Activated T-helper 2 cell treated with anti-CD3 and anti-CD28 coated beads, Interferon-gamma antibody, Interleukin-2, Interleukin-4, amounts not matched to agents 10 μg/mL and 5 μg/mL and 100 μg/mL, durations not matched to agents 14 hours and 24 hours and 36 hours (primary cell): ENCODE measurements around the gene DAPK3. TPM values are rescaled to one million over a fixed set of nuclear protein-coding genes. Genes with fewer than 3 reads are reported as not detected.
"Not testable (repeated sequence)": the region's sequence is repeated elsewhere in the genome, so short reads cannot be mapped to it uniquely, and the experiment has no call there.

Experiments used
- DNase-seq: peaks from one replicate; pipeline ENCODE4 v3.0.0; 2021; ENCODE audit warnings: low spot score
- H3K27ac Mint-ChIP-seq: one replicate; pipeline ENCODE4 v1.8.0; 2021; ENCODE audit warnings: mixed read lengths
- H3K27me3 Mint-ChIP-seq: one replicate; pipeline ENCODE4 v1.8.0; 2021; ENCODE audit warnings: low read depth, mixed read lengths
- H3K36me3 Mint-ChIP-seq: one replicate; pipeline ENCODE4 v1.8.0; 2021; ENCODE audit warnings: low read depth, mixed read lengths
- H3K4me1 Mint-ChIP-seq: one replicate; pipeline ENCODE4 v1.8.0; 2021; ENCODE audit warnings: low read depth, mixed read lengths
- H3K4me3 Mint-ChIP-seq: one replicate; pipeline ENCODE4 v1.8.0; 2021; ENCODE audit warnings: low read depth, mild to moderate bottlenecking, moderate library complexity, mixed read lengths
- H3K9me3 Mint-ChIP-seq: one replicate; pipeline ENCODE4 v1.8.0; 2021; ENCODE audit warnings: mixed read lengths
- intact Hi-C: fragments of 100-400 bp; cut with micrococcal nuclease; formaldehyde crosslinking; loops from one replicate; pipeline ENCODE4 v1.15.1; 2023
- total RNA-seq: library from RNA; stranded (reverse); gene quantifications from 2 replicates; pipeline ENCODE4 v1.2.3, GENCODE V29; 2022

Gene DAPK3
- total RNA-seq, 1 donor from 2014 or later, result 40.1 TPM

- intact Hi-C loops, H3K27me3 Mint-ChIP-seq, H3K4me3 Mint-ChIP-seq, H3K27ac Mint-ChIP-seq, H3K4me1 Mint-ChIP-seq, DNase-seq, H3K9me3 Mint-ChIP-seq, H3K36me3 Mint-ChIP-seq: not testable (repeated sequence)
Measured at GRCh38 chr19:3952755-3953276, 18.1 kb downstream of the DAPK3 start.

- intact Hi-C loops, result no loop called here
- Mint-ChIP-seq H3K4me1 (no peaks in the 10 kb centered on the region), H3K36me3 (no peaks in the 10 kb centered on the region), H3K27ac (no peak overlapping the region), H3K27me3 (no peaks in the 10 kb centered on the region), H3K9me3 (no peaks in the 10 kb centered on the region), H3K4me3 (no peak overlapping the region)
- DNase-seq, result no peak
Measured at GRCh38 chr19:3950871-3951861, 19.7 kb downstream of the DAPK3 start.

- Mint-ChIP-seq H3K27ac (no peak overlapping the region), H3K36me3 (no peaks in the 10 kb centered on the region), H3K27me3 (no peaks in the 10 kb centered on the region), H3K4me3 (no peak overlapping the region), H3K9me3 (no peaks in the 10 kb centered on the region), H3K4me1 (no peaks in the 10 kb centered on the region)
- no peak for DNase-seq
- intact Hi-C loops, result no loop called here
Measured at GRCh38 chr19:3949997-3950859, 20.7 kb downstream of the DAPK3 start.

GRCh38 chr19:3949294-3949693 is 21.6 kb downstream of the DAPK3 start:
- H3K27ac Mint-ChIP-seq, result no peak overlapping the region
- no peaks in the 10 kb centered on the region for H3K4me1 Mint-ChIP-seq
- intact Hi-C loops, result no loop called here
- no peaks in the 10 kb centered on the region for H3K9me3 Mint-ChIP-seq
- no peak for DNase-seq
- H3K36me3 Mint-ChIP-seq, result no peaks in the 10 kb centered on the region
- no peaks in the 10 kb centered on the region for H3K27me3 Mint-ChIP-seq
- H3K4me3 Mint-ChIP-seq, result no peak overlapping the region

- H3K27me3 Mint-ChIP-seq, H3K36me3 Mint-ChIP-seq, H3K27ac Mint-ChIP-seq, intact Hi-C loops, H3K9me3 Mint-ChIP-seq, H3K4me1 Mint-ChIP-seq, DNase-seq, H3K4me3 Mint-ChIP-seq: not testable (repeated sequence)
Measured at GRCh38 chr19:3947316-3947933, 23.5 kb downstream of the DAPK3 start.

- Mint-ChIP-seq H3K27ac (no peak overlapping the region), H3K36me3 (no peaks in the 10 kb centered on the region), H3K4me1 (peaks cover 1% of the 10 kb centered on the region), H3K27me3 (no peaks in the 10 kb centered on the region), H3K9me3 (no peaks in the 10 kb centered on the region), H3K4me3 (no peak overlapping the region)
- no peak for DNase-seq
- intact Hi-C loops, result no loop called here
Measured at GRCh38 chr19:3945838-3946237, 25.1 kb downstream of the DAPK3 start.

GRCh38 chr19:3944018-3944721 is 26.7 kb downstream of the DAPK3 start:
- Mint-ChIP-seq H3K9me3 (no peaks in the 10 kb centered on the region), H3K27ac (no peak overlapping the region), H3K36me3 (no peaks in the 10 kb centered on the region), H3K27me3 (no peaks in the 10 kb centered on the region), H3K4me3 (no peak overlapping the region), H3K4me1 (peaks cover 1% of the 10 kb centered on the region)
- DNase-seq, result no peak
- intact Hi-C loops, result no loop called here

- Mint-ChIP-seq H3K9me3 (no peaks in the 10 kb centered on the region), H3K27ac (no peak overlapping the region), H3K27me3 (no peaks in the 10 kb centered on the region), H3K4me3 (no peak overlapping the region), H3K4me1 (peaks cover 1% of the 10 kb centered on the region), H3K36me3 (no peaks in the 10 kb centered on the region)
- DNase-seq, result no peak
- intact Hi-C loops, result no loop called here
Measured at GRCh38 chr19:3942790-3943409, 28.0 kb downstream of the DAPK3 start.

- H3K4me1 Mint-ChIP-seq, H3K36me3 Mint-ChIP-seq, H3K27ac Mint-ChIP-seq, H3K9me3 Mint-ChIP-seq, DNase-seq, H3K27me3 Mint-ChIP-seq, H3K4me3 Mint-ChIP-seq, intact Hi-C loops: not testable (repeated sequence)
Measured at GRCh38 chr19:3938300-3938950, 32.5 kb downstream of the DAPK3 start.

- H3K36me3 Mint-ChIP-seq, result no peaks in the 10 kb centered on the region
- no peaks in the 10 kb centered on the region for H3K9me3 Mint-ChIP-seq
- no peak overlapping the region for H3K27ac Mint-ChIP-seq
- H3K27me3 Mint-ChIP-seq, result peaks cover 5% of the 10 kb centered on the region
- no peak for DNase-seq
- no peaks in the 10 kb centered on the region for H3K4me1 Mint-ChIP-seq
- H3K4me3 Mint-ChIP-seq, result no peak overlapping the region
- intact Hi-C loops, result no loop called here
Measured at GRCh38 chr19:3936506-3937442, 34.1 kb downstream of the DAPK3 start.
